PC-9 (cell line): ENCODE data around the gene CPLANE1. TPM values are rescaled to one million over a fixed set of nuclear protein-coding genes. Genes with fewer than 3 reads are reported as not detected.
"Not testable (repeated sequence)": the region's sequence is repeated elsewhere in the genome, so short reads cannot be mapped to it uniquely, and the experiment has no call there.

Experiments
- BruUV-seq: library from RNA; stranded (reverse); fragments of 400-500 nt; replicated peaks from 2 replicates; lab custom pipeline; 2021; lab: Mats Ljungman, UMichigan
- CTCF ChIA-PET: fragments of 300-600 bp; sonication (Branson Sonifier 250); formaldehyde crosslinking; loops from one replicate; lab custom pipeline; 2022; ENCODE audit warnings: antibody characterized with exemption; lab: Charles Lee
- POLR2A ChIA-PET: fragments of 300-600 bp; sonication (Branson Sonifier 250); formaldehyde crosslinking; loops from one replicate; lab custom pipeline; 2022; ENCODE audit warnings: antibody characterized with exemption; ENCODE audit not compliant: unreplicated experiment; lab: Charles Lee
- DNase-seq, 2 experiments: peaks; one replicate each; pipeline versions ENCODE4 v3.0.0 to v3.0.0-alpha.2; 2015 to 2022; ENCODE audit warnings: mixed read lengths in 1 of 2
- H2AFZ ChIP-seq: fragments of 200-600 bp; sonication (generic); 2 replicates; pipeline ENCODE4 v1.8.1; 2017; ENCODE audit warnings: antibody characterized with exemption
- H3F3A ChIP-seq: fragments of 200-600 bp; sonication (generic); 2 replicates; pipeline ENCODE4 v1.8.1; 2017; ENCODE audit warnings: antibody characterized with exemption, mild to moderate bottlenecking, low read depth; ENCODE audit not compliant: insufficient read depth
- H3K27ac ChIP-seq: fragments of 200-600 bp; sonication (generic); 2 replicates; pipeline ENCODE4 v1.6.1; 2016; ENCODE audit warnings: mixed run types
- H3K27me3 ChIP-seq: fragments of 200-600 bp; sonication (generic); 2 replicates; pipeline ENCODE4 v1.6.1; 2016; ENCODE audit warnings: low read depth, mixed run types; ENCODE audit not compliant: insufficient read depth
- H3K36me3 ChIP-seq: fragments of 200-600 bp; sonication (generic); 2 replicates; pipeline ENCODE4 v1.6.1; 2016; ENCODE audit warnings: low read depth, mixed run types
- H3K4me1 ChIP-seq: fragments of 200-600 bp; sonication (generic); replicated peaks from 2 replicates; pipeline ENCODE4 v1.6.1; 2016; ENCODE audit warnings: mixed run types; ENCODE audit not compliant: insufficient read depth
- H3K4me2 ChIP-seq: fragments of 200-600 bp; sonication (generic); 2 replicates; pipeline ENCODE4 v1.6.1; 2017; ENCODE audit warnings: mixed run types
- H3K4me3 ChIP-seq: fragments of 200-600 bp; sonication (generic); 2 replicates; pipeline ENCODE4 v1.6.1; 2016; ENCODE audit warnings: mixed run types
- H3K79me2 ChIP-seq: fragments of 200-600 bp; sonication (generic); 2 replicates; pipeline ENCODE4 v1.6.1; 2017; ENCODE audit warnings: low read depth, mixed run types
- H3K9me2 ChIP-seq: fragments of 200-600 bp; sonication (generic); 2 replicates; pipeline ENCODE4 v1.8.1; 2017; ENCODE audit warnings: mild to moderate bottlenecking; ENCODE audit not compliant: insufficient read depth
- H3K9me3 ChIP-seq: fragments of 200-600 bp; sonication (generic); 2 replicates; pipeline ENCODE4 v1.8.1; 2016; ENCODE audit warnings: low read depth; ENCODE audit not compliant: insufficient read depth
- H4K20me1 ChIP-seq: fragments of 200-600 bp; sonication (generic); 2 replicates; pipeline ENCODE4 v1.8.1; 2017; ENCODE audit not compliant: insufficient read depth
- EZH2 ChIP-seq: fragments of 200-600 bp; sonication (generic); IDR thresholded peaks from 2 replicates; pipeline ENCODE4 v1.8.0; 2017; ENCODE audit warnings: antibody characterized with exemption, low read depth
- intact Hi-C: fragments of 100-400 bp; cut with micrococcal nuclease; formaldehyde crosslinking; loops from one replicate; pipeline ENCODE4 v1.10.0; 2022; ENCODE audit not compliant: unreplicated experiment
- total RNA-seq: library from RNA; stranded (reverse); gene quantifications from 2 replicates; pipeline ENCODE4 v1.2.3, GENCODE V29; 2021
- TF ChIP-seq, protein P1 (sequence below): fragments of 200-600 bp; sonication (generic); conservative IDR thresholded peaks from 2 replicates; pipeline ENCODE4 v1.6.1; 2017; ENCODE audit warnings: mixed run types, antibody characterized with exemption, mild to moderate bottlenecking, moderate library complexity

The CPLANE1 gene
- total RNA-seq, 1 experiment from 2014 or later: 45.5 TPM

DNA sequence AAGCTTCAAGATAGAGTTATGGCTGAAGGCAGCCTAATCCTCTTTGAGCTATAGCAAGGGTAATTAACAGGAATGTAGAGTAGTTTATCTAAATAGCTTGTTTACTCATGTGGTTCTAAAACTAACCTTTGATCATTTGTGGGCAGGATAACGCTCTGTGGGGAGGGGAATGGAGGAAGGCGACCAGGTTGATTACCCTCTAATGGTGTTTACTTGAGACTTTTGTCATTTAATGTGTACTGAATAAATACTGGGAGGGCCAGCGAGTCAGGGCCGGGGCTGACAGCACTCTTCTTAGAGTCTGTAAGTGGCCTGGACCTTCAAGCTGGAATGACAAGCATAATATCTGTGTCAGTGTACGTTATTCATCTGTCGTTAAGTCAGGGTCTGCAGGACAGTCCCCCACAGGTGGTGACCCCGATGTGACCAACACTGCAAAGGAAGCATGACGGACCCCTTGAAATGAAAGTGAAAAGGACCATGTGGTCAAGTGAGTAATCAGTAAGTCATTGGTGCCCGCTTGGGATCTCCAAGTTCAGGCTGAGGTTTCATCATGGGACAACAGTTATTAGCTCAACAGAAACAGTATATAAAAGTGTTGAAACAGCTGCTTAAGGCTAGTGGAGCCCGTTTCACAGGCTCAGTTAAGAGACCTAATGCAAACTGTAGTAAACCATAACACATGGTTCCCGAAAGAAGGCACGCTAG lies 162.6 kb downstream of the CPLANE1 start:
- TF ChIP-seq, protein P1, sequence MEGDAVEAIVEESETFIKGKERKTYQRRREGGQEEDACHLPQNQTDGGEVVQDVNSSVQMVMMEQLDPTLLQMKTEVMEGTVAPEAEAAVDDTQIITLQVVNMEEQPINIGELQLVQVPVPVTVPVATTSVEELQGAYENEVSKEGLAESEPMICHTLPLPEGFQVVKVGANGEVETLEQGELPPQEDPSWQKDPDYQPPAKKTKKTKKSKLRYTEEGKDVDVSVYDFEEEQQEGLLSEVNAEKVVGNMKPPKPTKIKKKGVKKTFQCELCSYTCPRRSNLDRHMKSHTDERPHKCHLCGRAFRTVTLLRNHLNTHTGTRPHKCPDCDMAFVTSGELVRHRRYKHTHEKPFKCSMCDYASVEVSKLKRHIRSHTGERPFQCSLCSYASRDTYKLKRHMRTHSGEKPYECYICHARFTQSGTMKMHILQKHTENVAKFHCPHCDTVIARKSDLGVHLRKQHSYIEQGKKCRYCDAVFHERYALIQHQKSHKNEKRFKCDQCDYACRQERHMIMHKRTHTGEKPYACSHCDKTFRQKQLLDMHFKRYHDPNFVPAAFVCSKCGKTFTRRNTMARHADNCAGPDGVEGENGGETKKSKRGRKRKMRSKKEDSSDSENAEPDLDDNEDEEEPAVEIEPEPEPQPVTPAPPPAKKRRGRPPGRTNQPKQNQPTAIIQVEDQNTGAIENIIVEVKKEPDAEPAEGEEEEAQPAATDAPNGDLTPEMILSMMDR: no peak
- TF ChIP-seq EZH2: no peak
- Histone ChIP-seq H3K4me2 (no peak overlapping the region), H3K79me2 (no peaks in the 10 kb centered on the region), H3K27me3 (no peaks in the 10 kb centered on the region), H3K36me3 (no peaks in the 10 kb centered on the region), H3F3A (no peaks in the 10 kb centered on the region), H3K4me1 (no peaks in the 10 kb centered on the region), H3K9me2 (no peaks in the 10 kb centered on the region), H3K4me3 (no peak overlapping the region), H3K27ac (no peak overlapping the region), H2AFZ (no peak overlapping the region), H4K20me1 (no peaks in the 10 kb centered on the region), H3K9me3 (no peaks in the 10 kb centered on the region)
- POLR2A ChIA-PET: no interaction called here
- BruUV-seq: no TSS peak
- peak in 1 of 2 experiments; percentile 34 for DNase-seq
- intact Hi-C loops: no loop called here
- CTCF ChIA-PET: no interaction called here

DNA sequence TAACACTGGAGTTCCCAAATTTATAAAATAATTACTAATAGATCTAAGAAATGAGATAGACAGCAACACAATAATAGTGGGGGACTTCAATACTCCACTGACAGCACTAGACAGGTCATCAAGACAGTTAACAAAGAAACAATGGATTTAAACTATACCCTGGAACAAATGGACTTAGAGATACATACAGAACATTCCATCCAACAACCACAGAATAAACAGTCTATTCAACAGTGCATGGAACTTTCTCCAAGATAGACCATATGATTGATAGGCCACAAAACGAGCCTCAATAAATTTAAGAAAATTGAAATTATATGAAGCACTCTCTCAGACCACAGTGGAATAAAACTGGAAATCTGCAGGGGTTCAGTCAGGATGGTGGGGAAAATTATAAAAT lies 163.2 kb downstream of the CPLANE1 start:
- H3K4me1 ChIP-seq, H3K27ac ChIP-seq, H3K27me3 ChIP-seq, H3K9me2 ChIP-seq, H3K79me2 ChIP-seq, H2AFZ ChIP-seq, H3K4me2 ChIP-seq, POLR2A ChIA-PET, H4K20me1 ChIP-seq, H3F3A ChIP-seq, BruUV-seq, H3K36me3 ChIP-seq, DNase-seq, CTCF ChIA-PET, H3K4me3 ChIP-seq, H3K9me3 ChIP-seq, intact Hi-C loops: not testable (repeated sequence)

DNA sequence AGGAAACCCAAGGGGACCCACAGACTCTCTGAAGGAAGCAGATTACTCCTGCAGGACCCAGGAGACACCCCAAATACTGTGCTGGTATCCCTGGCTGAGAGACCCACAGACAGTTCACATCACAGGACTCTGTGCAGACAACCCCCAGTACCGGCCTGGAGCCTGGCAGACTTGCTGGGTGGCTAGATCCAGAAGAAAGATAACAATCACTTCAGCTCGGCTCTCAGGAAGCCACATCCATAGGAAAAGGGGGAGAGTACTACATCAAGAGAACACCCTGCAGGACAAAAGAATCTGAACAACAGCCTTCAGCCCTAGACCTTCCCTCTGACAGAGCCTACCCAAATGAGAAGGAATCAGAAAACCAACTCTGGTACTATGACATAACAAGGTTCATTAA lies 166.2 kb downstream of the CPLANE1 start:
- H3K27me3 ChIP-seq, H3K27ac ChIP-seq, H3K4me2 ChIP-seq, DNase-seq, H3K36me3 ChIP-seq, H2AFZ ChIP-seq, H3K79me2 ChIP-seq, H3K4me3 ChIP-seq, H3F3A ChIP-seq, intact Hi-C loops, H3K4me1 ChIP-seq, BruUV-seq, H3K9me3 ChIP-seq, CTCF ChIA-PET, H4K20me1 ChIP-seq, H3K9me2 ChIP-seq: not testable (repeated sequence)
- POLR2A ChIA-PET: interaction anchor here (0.6 to 0.7 kb wide), 2 partner anchors 15 to 218 kb away, joined by 4 to 5 read pairs; no protein-coding TSS in a partner anchor

DNA sequence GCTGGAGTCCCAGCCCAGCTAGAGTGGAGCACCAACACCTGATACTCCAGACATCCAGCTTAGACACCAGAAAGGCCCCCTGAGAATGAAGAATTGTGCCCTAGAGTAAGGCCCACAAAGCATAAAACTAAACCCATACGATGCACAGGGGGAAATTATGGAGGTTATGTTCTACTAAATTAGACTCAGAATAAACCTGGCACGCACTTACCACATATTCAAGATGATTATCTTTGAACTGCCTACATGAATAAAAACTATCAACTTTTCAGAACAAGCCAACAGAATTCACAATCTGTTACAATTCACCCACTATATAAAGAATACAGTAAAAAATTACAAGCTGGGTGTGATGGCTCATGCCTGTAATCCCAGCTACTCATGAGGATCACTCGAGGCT lies 168.5 kb downstream of the CPLANE1 start:
- ChIA-PET POLR2A (no interaction called here), CTCF (no interaction called here)
- H3K9me2 ChIP-seq: no peaks in the 10 kb centered on the region
- no peak overlapping the region for H2AFZ ChIP-seq
- BruUV-seq: no TSS peak
- H3K79me2 ChIP-seq: no peaks in the 10 kb centered on the region
- no peaks in the 10 kb centered on the region for H3F3A ChIP-seq
- no peak overlapping the region for H3K4me2 ChIP-seq
- H3K27me3 ChIP-seq: no peaks in the 10 kb centered on the region
- no peaks in the 10 kb centered on the region for H3K4me1 ChIP-seq
- no peaks in the 10 kb centered on the region for H3K36me3 ChIP-seq
- DNase-seq: peak in 1 of 2 experiments; percentile 18
- intact Hi-C loops: no loop called here
- peaks cover 3% of the 10 kb centered on the region; the same call in 1 of the 2 replicates for H3K9me3 ChIP-seq
- H4K20me1 ChIP-seq: no peaks in the 10 kb centered on the region
- no peak for TF ChIP-seq EZH2
- TF ChIP-seq, protein P1: no peak
- no peak overlapping the region for H3K27ac ChIP-seq
- no peak overlapping the region for H3K4me3 ChIP-seq
